ENCODE data around the gene SPATA22.
"Not testable (repeated sequence)": the region's sequence is repeated elsewhere in the genome, so short reads cannot be mapped to it uniquely, and the experiment has no call there.

Gene SPATA22, protein sequence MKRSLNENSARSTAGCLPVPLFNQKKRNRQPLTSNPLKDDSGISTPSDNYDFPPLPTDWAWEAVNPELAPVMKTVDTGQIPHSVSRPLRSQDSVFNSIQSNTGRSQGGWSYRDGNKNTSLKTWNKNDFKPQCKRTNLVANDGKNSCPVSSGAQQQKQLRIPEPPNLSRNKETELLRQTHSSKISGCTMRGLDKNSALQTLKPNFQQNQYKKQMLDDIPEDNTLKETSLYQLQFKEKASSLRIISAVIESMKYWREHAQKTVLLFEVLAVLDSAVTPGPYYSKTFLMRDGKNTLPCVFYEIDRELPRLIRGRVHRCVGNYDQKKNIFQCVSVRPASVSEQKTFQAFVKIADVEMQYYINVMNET

GRCh38 chr17:3471599-3471998 is at the start of gene SPATA22:
Gene SPATA22 (minus strand): TSS chr17:3471819. CDS start chr17:3469325, 2,494 bp downstream.
- DNase-seq (ENCODE audit: low spot score) = no peak

DNA sequence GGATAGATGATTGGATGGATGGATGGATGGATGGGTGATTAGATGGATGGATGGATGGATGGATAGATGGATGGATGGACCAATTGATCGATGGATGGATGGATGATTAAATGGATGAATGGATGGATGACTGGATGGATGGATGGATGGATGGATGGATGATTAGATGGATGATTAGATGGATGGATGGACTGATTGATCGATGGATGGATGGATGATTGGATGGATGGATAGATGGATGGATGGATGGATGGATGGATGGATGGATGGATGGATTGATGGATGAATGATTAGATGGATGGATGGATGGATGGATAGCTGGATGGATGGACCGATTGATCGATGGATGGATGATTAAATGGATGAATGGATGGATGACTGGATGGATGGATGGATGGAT is 47.9 kb upstream of the SPATA22 start:
- DNase-seq (ENCODE audit: low spot score) = not testable (repeated sequence)

DNA sequence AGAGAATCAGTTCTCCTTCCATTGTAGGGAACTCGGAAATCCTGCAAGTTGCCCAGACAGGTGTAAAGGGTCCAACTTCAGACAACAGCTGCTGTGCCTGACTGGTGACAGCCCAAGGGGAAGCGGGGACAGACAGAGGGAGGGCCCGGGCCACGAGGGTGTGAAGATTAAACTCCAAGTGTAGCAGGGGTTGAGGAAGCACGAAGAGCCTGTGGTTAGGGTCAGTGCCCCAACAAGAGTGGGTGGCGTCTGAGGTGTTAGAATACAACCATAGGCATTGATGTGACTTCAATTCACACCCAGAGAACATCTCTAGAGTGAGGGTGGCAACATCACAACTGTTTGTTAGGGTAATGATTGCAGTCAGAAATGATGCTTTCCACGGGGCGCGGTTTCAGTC is 43.3 kb upstream of the SPATA22 start:
- DNase-seq (ENCODE audit: low spot score) = no peak

DNA sequence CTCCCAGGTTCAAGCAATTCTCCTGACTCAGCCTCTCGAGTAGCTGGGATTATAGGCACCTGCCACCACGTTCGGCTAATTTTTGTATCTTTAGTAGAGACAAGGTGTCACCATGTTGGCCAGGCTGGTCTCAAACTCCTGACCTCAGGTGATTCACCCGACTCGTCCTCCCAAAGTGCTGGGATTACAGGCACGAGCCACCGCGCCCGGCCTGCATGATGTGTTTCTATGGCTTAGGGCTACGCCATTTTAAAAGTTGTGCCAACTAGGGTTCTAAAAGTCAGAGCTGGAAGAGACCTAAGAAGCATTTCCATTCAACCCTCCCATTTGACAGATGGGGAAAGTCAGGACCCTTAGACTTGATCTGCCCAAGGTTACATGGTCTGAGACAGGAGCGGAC is 42.5 kb upstream of the SPATA22 start:
- DNase-seq (ENCODE audit: low spot score) = not testable (repeated sequence)

DNA sequence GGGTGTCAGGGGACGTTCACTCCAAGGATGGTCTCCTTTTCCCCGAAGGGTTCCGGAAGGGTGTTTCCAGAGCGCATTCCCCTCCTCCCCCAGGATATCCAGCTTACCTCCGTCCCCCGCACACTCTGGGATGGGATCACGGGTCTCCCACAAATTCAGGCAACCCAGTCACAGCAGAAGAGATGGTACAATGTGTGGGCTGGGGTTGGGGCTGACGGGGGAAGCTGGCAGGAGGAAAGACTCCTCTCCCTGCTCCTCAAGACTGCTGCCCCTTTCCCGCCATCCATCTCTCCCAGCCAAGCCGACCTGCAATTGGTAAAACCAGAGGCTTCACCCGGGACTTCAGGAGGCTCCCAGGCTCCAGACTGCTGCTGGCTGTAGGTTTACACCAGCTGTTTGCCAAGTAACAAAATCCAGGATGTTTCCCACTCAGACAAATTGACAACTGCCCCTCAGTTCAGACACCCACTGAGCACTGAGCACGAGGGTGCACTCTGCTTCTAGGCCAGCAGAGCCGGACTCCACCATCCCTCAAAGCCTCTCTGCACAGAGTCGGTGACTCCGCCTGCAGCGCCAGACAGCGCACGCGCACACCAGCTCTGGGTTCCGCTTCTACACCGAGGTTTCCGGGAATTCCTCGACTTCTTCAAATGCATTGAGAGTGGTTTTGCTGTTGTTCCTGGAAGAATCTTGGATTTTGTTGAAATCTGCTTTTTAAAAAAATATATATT is 41.9 kb upstream of the SPATA22 start:
- no peak for DNase-seq (ENCODE audit: low spot score)

DNA sequence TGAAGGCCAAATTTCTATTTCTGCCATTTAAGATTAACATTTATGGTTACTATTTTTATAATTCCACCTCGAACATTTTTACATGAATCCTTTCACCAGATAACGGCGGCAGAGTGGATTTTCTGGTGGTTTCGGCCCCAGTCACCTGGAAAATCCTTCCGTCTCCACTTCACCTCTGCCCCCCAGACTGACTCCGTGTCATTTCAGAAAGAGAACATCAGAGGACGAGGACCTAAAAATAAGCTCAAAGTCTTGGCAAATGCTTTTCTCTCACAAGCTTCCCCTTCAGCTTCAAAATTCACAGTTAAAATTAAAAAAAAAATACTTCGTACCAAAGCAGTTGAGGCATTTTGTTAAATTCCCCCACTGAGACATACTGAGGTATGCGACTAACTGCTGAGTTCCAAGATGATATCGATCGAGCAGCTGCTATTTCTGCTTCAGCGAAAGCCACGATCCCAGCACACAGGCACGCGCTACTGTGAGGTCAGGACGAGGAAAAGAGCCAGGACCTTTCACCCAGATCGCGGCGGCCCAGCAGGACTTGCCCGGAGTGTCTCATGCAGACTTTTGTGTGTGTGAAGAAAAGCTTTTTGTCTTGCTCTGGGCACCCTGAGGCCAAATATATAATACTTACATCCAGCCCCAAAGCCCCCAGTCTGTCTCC is 41.0 kb upstream of the SPATA22 start:
- no peak for DNase-seq (ENCODE audit: low spot score)

GRCh38 chr17:3511852-3512504 is 40.4 kb upstream of the SPATA22 start:
- no peak for DNase-seq (ENCODE audit: low spot score)

- DNase-seq (ENCODE audit: low spot score) = no peak
These were observed 38.5 kb upstream of the SPATA22 start for GRCh38 chr17:3510090-3510489.

DNA sequence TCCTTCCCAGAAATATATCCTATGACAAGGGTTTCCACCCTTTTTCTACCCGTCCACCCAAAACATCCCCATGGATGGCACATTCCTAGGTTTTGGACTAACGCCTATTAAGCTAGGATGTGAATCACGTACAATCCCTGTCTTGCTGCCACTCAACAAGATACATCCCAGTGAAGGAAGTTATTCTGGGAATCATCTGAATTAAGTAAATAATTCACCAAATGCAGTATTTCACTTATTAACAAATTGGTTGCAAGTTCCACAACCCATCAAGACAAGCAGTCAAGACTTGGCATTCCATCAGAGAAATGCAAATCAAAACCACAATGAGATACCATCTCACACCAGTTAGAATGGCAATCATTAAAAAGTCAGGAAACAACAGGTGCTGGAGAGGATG is 36.2 kb upstream of the SPATA22 start:
- DNase-seq (ENCODE audit: low spot score) = no peak

DNA sequence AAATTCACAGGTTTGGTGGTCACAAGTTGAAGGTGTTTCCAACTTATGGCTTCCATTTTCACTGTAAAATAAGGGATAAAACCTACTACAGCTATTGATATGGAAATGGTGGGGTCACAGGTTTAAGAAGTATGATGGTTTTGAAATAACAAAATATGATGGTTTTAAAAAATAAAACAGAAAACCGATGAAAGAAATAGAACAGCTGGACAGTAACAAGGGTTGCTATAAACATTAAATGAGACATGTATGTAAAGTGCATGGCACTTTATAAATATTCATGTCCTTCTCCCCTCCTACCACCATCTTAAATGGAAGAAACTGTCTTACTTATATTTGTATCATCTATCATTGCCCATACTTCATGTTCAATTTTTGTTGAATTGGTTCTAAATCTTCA is 35.5 kb upstream of the SPATA22 start:
- no peak for DNase-seq (ENCODE audit: low spot score)

- DNase-seq (ENCODE audit: low spot score) = no peak
These were observed 34.4 kb upstream of the SPATA22 start for GRCh38 chr17:3506054-3506453.

- no peak for DNase-seq (ENCODE audit: low spot score)
These were observed 33.4 kb upstream of the SPATA22 start for GRCh38 chr17:3505008-3505407.

DNA sequence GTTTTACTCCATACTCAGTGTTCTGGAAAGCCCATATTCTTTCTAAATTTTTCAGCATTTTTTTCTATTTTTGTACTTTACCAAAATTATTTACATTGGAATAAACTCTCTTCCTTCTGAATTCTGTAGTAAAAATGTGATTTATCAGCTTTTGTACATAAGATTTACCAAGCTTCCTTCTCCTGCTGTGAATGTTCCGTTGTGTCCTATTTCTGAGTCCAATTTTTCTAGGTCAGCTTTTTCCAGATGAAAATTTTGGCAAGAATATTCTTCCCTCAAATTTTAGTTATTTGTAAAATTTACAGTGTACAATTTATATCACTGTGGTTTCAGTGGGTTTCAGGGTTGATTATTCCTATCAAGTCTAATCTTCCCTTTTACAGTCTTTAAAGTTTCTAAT is 31.7 kb upstream of the SPATA22 start:
- DNase-seq (ENCODE audit: low spot score) = no peak

GRCh38 chr17:3502466-3502865 is 30.8 kb upstream of the SPATA22 start:
- peak; percentile 90 for DNase-seq (ENCODE audit: low spot score)

DNA sequence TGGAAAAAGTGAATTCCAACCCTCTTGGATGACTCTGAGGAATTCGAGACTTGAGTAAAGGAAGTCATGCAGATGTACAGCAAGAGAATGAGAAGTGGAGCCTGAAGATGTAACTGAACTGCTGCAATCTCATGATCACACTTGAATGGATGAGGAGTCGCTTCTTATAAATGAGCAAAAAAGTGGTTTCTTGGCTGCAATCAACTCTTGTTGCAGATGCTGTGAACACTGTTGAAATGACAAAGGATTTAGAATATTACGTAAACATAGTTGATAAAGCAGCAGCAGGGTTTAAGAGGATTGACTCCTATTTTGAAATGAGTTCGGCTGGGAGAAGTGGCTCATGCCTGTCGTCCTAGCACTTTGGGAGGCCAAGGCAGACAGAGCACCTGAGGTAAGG is 29.7 kb upstream of the SPATA22 start:
- no peak for DNase-seq (ENCODE audit: low spot score)

DNA sequence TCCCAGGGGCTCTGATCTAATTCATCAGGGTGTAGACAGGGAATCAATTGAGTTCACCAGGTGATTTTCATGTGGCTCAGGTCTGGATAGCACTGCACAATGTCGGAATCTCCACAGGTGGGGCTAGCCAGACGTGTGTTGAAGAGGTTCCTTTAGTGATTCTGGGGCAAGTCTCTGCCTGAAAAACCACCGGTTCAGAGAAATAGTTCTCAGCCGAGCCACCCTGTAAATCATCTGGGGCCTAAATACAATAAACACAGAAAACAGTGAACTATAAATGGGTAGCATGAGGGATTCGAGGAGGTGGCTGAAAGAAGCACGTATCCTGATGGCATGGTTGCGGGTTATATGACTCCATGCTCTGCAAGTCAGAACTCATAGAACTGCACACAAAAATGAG is 25.5 kb upstream of the SPATA22 start:
- no peak for DNase-seq (ENCODE audit: low spot score)

DNA sequence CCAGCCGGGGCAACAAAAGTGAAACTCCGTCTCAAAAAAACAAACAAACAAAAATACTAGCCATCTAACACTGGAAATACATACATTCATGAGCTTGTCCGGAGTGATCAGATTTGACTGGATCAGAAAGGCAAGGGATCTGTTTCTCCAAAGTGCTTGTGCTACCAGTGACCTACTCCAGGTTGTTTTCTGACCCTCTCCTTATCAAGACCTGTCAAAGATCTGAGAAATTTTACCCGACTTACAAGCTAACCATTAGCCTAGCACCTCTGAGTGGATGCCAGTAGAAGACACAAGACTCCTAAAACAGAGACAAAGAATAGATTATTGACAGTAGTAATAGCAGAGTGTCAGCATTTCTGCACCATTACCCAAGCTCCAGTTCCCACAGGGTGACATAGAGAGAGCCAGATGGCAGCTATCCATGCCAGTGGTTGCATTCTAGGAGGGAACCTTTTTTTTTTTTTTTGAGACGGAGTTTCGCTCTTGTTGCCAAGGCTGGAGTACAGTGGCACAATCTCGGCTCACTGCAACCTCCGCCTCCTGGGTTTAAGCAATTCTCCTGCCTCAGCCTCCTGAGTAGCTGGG is 14.0 kb upstream of the SPATA22 start:
- DNase-seq (ENCODE audit: low spot score) = no peak

GRCh38 chr17:3482852-3483251 is 11.2 kb upstream of the SPATA22 start:
- no peak for DNase-seq (ENCODE audit: low spot score)

GRCh38 chr17:3479988-3480387 is 8.4 kb upstream of the SPATA22 start:
- DNase-seq (ENCODE audit: low spot score) = no peak

- DNase-seq (ENCODE audit: low spot score) = peak; percentile 30
These were observed 4.4 kb upstream of the SPATA22 start, which contains the start of gene ASPA for GRCh38 chr17:3475812-3476610. Gene ASPA (plus strand): TSS chr17:3475997. CDS start chr17:3476160, 163 bp downstream.

- no peak for DNase-seq (ENCODE audit: low spot score)
These were observed 3.6 kb upstream of the SPATA22 start for GRCh38 chr17:3475251-3475685.

Measured in COLO829 (cell line).